Activated T-cell treated with anti-CD3 and anti-CD28 coated beads, Interleukin-2, amount 50 U/mL, for 24 hours (primary cell): ENCODE results near the gene SPRED2.
"Not testable (repeated sequence)": the region's sequence is repeated elsewhere in the genome, so short reads cannot be mapped to it uniquely, and the experiment has no call there.

Experiments used
- DNase-seq: peaks from one replicate; pipeline ENCODE4 v3.0.0-alpha.2; 2020
- H3K27ac Mint-ChIP-seq: 2 replicates; pipeline ENCODE4 v1.8.0; 2020; ENCODE audit warnings: mild to moderate bottlenecking, mixed read lengths
- H3K27me3 Mint-ChIP-seq: 2 replicates; pipeline ENCODE4 v1.8.0; 2020; ENCODE audit warnings: mixed read lengths
- H3K36me3 Mint-ChIP-seq: 2 replicates; pipeline ENCODE4 v1.8.0; 2020; ENCODE audit warnings: low read depth, mixed read lengths
- H3K4me1 Mint-ChIP-seq: 2 replicates; pipeline ENCODE4 v1.8.0; 2020; ENCODE audit warnings: low read depth, mixed read lengths
- H3K4me3 Mint-ChIP-seq: 2 replicates; pipeline ENCODE4 v1.8.0; 2020; ENCODE audit warnings: mild to moderate bottlenecking, moderate library complexity, mixed read lengths
- H3K9me3 Mint-ChIP-seq: 2 replicates; pipeline ENCODE4 v1.8.0; 2020; ENCODE audit warnings: mixed read lengths

The SPRED2 gene

DNA sequence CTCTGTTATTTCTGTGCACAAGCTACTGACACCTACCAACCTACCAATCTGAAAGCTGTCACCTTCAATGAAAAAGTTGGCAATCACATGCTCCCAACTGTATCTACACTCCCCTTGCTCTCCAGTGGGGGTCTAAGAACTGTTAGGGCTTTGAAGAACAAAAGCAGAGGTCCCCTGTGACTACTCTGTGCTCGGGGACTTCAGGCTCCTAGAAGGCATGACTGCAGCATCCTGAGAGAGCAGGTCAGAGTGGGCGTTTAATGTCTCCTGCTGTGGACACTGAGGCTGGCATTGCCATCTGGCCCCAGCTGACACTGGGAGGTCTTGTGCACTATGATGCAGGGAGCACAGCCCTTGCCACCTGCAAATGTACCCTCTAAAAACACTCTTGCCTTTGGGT, 111.5 kb downstream of the SPRED2 start:
- Mint-ChIP-seq H3K9me3 (no peaks in the 10 kb centered on the region), H3K27me3 (no peaks in the 10 kb centered on the region), H3K4me3 (no peak overlapping the region), H3K36me3 (no peaks in the 10 kb centered on the region), H3K4me1 (peaks cover 24% of the 10 kb centered on the region), H3K27ac (peak overlapping the region; percentile 90)
- no peak for DNase-seq

GRCh38 chr2:65320042-65320725, 112.2 kb downstream of the SPRED2 start:
- H3K9me3 Mint-ChIP-seq: no peaks in the 10 kb centered on the region

DNA sequence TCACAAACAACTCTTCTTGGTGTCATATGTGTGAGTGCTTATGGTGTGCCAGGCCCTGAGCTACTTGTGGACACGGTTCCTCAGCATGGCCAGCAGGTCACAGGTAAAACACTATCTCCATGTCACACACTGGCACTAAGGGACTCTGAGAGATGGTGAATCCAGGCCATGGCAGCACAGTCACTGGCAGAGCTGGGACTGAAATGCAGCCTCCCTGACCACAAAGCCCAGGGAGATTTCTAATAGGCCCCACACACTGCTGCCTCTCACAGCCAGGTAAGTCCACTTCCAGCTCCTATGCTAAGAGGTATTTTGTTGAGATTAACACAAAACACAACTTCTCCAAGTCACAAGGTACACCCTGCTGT, 112.7 kb downstream of the SPRED2 start:
- Mint-ChIP-seq H3K36me3 (peaks cover under 1% of the 10 kb centered on the region), H3K27me3 (no peaks in the 10 kb centered on the region), H3K4me1 (peaks cover 24% of the 10 kb centered on the region), H3K9me3 (no peaks in the 10 kb centered on the region), H3K4me3 (no peak overlapping the region), H3K27ac (peak overlapping the region; percentile 90)
- no peak for DNase-seq

More at GRCh38 chr2:65320042-65320725, 112.2 kb downstream of the SPRED2 start:
- Mint-ChIP-seq H3K36me3 (no peaks in the 10 kb centered on the region), H3K4me1 (peaks cover 24% of the 10 kb centered on the region), H3K4me3 (no peak overlapping the region), H3K27ac (peak overlapping the region; percentile 90), H3K27me3 (no peaks in the 10 kb centered on the region)
- DNase-seq: peak; percentile 43

DNA sequence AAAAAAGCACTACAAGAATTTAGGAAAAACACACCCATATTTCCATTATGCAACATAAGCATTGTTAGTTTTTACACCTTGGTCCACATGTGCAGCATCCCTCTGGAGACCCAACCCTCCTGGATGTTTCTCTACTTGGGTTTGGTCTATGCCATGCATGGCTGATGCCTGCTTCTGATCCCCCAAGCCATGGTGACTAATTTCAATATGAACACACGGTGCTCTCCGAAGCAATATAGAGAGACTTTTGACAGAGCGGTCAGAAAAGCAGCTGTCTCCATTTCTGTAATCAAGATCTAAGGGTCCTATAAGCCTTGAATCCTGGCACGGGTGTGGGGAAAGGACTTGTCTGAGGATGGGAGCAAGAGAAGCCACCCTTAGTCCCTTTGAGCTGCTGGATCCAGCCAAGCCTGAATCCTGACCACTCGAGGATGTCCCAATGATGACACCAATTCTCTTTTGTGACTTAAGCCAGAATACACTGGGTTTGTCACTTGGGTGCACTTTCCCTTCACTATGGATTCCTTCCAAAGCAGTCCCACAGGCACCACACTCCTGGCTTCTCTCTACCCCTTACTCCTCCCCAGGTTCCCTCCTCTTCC, 113.2 kb downstream of the SPRED2 start:
- no peak for DNase-seq
- Mint-ChIP-seq H3K4me3 (no peak overlapping the region), H3K27me3 (no peaks in the 10 kb centered on the region), H3K27ac (peak overlapping the region; percentile 90), H3K9me3 (no peaks in the 10 kb centered on the region), H3K4me1 (peaks cover 24% of the 10 kb centered on the region), H3K36me3 (peaks cover 6% of the 10 kb centered on the region)

- Mint-ChIP-seq H3K27ac (no peak overlapping the region), H3K4me1 (peaks cover 26% of the 10 kb centered on the region), H3K4me3 (no peak overlapping the region), H3K9me3 (no peaks in the 10 kb centered on the region), H3K36me3 (peaks cover 15% of the 10 kb centered on the region), H3K27me3 (no peaks in the 10 kb centered on the region)
- no peak for DNase-seq
Observed at GRCh38 chr2:65317841-65318240, 114.6 kb downstream of the SPRED2 start.

DNA sequence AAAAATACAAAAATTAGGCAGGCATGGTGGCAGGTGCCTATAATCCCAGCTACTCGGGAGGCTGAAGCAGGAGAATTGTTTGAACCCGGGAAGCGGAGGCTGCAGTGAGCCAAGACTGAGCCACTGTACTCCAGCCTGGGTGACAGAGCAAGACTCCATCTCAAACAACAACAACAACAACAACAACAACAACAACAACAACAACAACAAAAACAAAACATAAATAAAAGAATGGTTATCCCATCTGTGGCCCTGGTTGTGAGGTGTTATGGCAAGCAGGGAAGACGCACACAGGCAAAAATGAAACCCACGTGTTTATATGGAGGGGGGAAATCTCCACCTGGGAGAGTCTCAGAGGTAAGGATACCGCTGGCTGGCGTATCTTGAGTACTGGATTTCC, 115.0 kb downstream of the SPRED2 start:
- Mint-ChIP-seq H3K4me1 (peaks cover 26% of the 10 kb centered on the region), H3K36me3 (peaks cover 16% of the 10 kb centered on the region)
- not testable (repeated sequence) for H3K9me3 Mint-ChIP-seq, H3K27me3 Mint-ChIP-seq, H3K4me3 Mint-ChIP-seq, DNase-seq, H3K27ac Mint-ChIP-seq

DNA sequence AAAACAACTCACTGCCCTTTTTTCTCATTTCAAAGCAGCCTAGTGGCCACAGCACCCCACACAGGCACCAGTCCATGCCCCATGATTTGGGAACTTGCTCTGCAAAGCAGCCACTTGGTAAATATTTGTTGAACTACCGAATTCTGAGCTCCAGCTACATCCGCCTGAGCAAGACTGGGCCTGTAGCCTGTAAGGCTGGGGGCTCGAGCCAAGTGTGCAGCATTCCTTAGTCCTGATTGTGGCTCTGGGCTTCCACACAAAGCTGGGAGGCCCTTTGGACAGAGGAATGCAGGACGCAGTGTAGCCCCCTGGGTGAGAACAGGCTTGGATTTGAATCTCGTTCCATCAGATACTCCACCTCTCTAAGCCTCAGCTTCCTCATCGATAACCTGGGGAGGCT, 116.3 kb downstream of the SPRED2 start:
- Mint-ChIP-seq H3K27ac (no peak overlapping the region), H3K9me3 (no peaks in the 10 kb centered on the region), H3K27me3 (no peaks in the 10 kb centered on the region), H3K4me3 (no peak overlapping the region), H3K4me1 (peaks cover 26% of the 10 kb centered on the region), H3K36me3 (peaks cover 16% of the 10 kb centered on the region)
- no peak for DNase-seq

GRCh38 chr2:65314801-65315441, 117.5 kb downstream of the SPRED2 start:
- peaks cover 16% of the 10 kb centered on the region for H3K36me3 Mint-ChIP-seq
- no peaks in the 10 kb centered on the region for H3K27me3 Mint-ChIP-seq
- peaks cover 14% of the 10 kb centered on the region for H3K4me1 Mint-ChIP-seq
- H3K27ac Mint-ChIP-seq: no peak overlapping the region
- no peak overlapping the region for H3K4me3 Mint-ChIP-seq
- no peaks in the 10 kb centered on the region for H3K9me3 Mint-ChIP-seq
- no peak for DNase-seq

DNA sequence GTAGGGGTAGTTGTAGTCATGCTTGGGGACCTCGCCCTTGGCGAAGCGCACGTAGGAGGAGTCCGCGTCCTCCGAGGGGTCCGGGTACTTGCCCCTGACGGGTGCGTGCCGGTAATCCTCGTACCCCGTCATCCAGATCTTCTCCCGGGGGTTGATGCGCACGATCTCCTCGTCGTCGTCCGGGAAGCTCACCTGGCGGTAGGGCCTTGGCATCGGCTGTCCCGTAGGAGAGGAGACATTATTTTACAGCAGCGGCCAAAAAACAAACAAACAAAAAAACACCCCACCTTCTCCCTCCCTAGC, 118.5 kb downstream of the SPRED2 start:
- Mint-ChIP-seq H3K4me3 (no peak overlapping the region), H3K36me3 (peaks cover 16% of the 10 kb centered on the region), H3K27ac (no peak overlapping the region), H3K27me3 (no peaks in the 10 kb centered on the region), H3K4me1 (peaks cover 4% of the 10 kb centered on the region), H3K9me3 (no peaks in the 10 kb centered on the region)
- DNase-seq: no peak

DNA sequence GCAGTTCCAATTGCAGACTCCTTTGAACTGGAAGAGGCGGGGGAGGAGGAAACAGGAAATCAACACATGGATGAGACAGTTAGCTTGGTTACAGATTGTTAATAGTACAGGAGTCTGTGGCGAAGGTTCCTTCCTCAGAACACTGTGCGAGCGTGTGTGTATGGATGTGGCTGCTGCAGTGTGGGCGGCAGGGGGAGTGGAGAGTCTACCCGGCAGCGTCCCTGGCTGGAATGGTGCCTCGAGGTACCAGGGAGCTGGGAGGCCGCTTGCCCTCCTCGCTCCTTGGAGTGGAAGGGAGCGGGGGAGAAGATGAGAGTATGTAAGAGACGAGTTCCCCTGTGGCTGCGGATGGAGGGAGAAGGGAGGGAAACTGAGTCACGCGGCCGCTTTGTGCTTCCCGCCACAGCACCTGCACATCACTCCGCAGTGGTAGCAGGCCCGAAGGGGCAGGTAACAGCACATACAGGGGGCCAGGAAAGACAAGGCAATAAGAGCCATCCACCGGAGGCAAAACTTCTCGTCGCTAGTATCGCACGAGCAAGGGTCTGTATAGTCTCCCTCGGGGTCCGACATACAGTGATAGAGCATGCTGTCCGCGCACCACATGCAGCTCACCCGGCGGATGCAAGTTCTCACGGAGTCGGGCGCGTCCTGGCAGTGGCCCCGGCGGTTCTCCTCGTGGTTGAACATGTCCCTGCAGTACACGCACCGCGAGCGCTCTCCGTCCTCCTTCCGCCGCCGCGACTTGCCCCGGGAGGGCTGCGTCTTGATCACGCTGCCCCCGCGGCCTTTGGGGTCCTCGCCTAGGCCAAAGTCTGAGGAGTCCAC, 119.1 kb downstream of the SPRED2 start:
- H3K4me3 Mint-ChIP-seq: no peak overlapping the region
- H3K9me3 Mint-ChIP-seq: no peaks in the 10 kb centered on the region
- no peaks in the 10 kb centered on the region for H3K27me3 Mint-ChIP-seq
- peaks cover 16% of the 10 kb centered on the region for H3K36me3 Mint-ChIP-seq
- no peak for DNase-seq
- no peak overlapping the region for H3K27ac Mint-ChIP-seq
- H3K4me1 Mint-ChIP-seq: peaks cover 2% of the 10 kb centered on the region

DNA sequence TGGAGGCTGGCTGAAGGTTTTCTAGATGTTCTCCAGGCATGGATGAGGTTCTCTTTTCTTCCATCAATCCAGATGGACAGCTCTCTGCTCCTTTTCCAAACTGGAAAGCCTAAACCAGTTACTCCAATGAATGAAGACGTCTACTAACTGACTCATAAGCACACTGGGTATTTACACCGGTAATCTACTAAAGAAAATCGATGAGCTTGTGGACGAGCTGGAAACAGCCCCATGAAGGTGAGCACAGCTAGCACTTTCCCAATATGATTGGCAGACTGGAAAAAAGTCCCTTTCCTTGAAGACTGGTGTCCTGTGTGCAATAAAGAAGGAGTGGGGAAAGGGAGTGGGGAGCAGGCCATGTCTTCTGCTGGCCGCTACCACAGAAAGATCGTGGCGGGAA, 120.8 kb downstream of the SPRED2 start:
- no peaks in the 10 kb centered on the region for H3K27me3 Mint-ChIP-seq
- H3K4me1 Mint-ChIP-seq: peaks cover 2% of the 10 kb centered on the region
- no peaks in the 10 kb centered on the region for H3K9me3 Mint-ChIP-seq
- H3K4me3 Mint-ChIP-seq: no peak overlapping the region
- no peak for DNase-seq
- no peak overlapping the region for H3K27ac Mint-ChIP-seq
- H3K36me3 Mint-ChIP-seq: peaks cover 16% of the 10 kb centered on the region

- Mint-ChIP-seq H3K27me3 (no peaks in the 10 kb centered on the region), H3K27ac (no peak overlapping the region), H3K4me1 (peaks cover 2% of the 10 kb centered on the region), H3K36me3 (peaks cover 16% of the 10 kb centered on the region), H3K9me3 (no peaks in the 10 kb centered on the region), H3K4me3 (no peak overlapping the region)
- DNase-seq: no peak
Observed at GRCh38 chr2:65311049-65311448, 121.3 kb downstream of the SPRED2 start.

DNA sequence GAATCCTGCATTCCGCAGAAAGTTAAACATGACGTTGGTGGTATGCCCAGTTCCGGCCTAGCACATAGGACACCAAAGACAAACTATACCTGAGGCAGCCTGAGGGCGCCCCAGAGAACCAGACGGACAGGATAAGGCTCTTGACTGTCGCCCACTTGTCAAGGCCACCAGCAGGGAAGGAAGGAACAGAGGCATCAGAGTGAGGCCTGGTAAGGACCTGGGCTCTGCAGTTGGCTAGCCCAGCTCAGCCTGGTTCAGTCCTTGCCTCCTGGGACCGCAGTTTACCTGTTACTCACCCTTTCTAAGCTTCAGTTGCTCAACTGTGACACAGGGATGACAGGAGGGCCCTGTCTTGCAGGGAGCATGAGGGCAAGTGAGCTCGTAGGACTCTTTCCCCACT, 122.7 kb downstream of the SPRED2 start:
- Mint-ChIP-seq H3K9me3 (no peaks in the 10 kb centered on the region), H3K27ac (no peak overlapping the region), H3K4me1 (peaks cover 2% of the 10 kb centered on the region), H3K36me3 (peaks cover 16% of the 10 kb centered on the region), H3K4me3 (no peak overlapping the region), H3K27me3 (no peaks in the 10 kb centered on the region)
- DNase-seq: no peak

DNA sequence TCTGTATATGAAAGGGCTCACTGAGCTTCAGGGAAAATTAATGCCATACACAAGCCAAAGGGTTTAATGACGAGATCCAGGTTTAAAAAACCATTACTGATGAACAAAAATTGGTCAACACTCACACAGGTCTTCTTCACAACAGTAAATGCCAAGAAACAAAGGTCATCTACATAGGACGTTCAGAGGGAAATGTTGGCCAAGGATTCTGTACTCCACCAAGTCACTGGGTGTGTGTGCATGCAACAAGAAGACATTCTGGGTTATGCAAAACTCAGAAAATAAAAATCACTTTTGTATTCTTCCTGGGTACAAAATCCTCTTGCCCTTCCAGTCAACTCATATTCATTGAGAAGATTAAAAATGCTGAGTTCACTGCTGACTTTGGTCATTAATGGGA, 126.5 kb downstream of the SPRED2 start:
- Mint-ChIP-seq H3K27ac (no peak overlapping the region), H3K4me1 (peaks cover 22% of the 10 kb centered on the region), H3K9me3 (no peaks in the 10 kb centered on the region), H3K4me3 (no peak overlapping the region), H3K27me3 (peaks cover 11% of the 10 kb centered on the region), H3K36me3 (no peaks in the 10 kb centered on the region)
- no peak for DNase-seq
